ENCODE results near the gene KERA. TPM values are rescaled to one million over a fixed set of nuclear protein-coding genes. Genes with fewer than 3 reads are reported as not detected.

Gene KERA
- total RNA-seq, 4 donors from 2014 or later: not detected

DNA sequence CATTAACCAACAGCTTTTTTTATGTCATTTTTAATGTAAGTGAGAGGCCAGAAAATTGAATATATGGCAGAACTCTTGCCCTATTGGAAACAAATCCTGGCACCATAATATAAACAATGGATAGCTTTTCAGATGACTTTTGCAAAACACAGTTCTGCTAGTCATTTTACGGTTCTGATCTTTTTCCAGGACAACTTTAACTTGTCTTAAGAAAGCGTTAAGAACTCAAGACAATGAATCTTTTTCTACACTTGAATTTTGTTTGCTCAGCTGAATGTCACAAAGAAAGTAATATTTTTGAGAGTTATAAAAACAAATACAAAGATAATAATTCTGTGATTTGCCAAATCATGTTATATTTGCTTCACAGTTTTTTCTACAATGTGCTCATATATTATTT is 13.2 kb downstream of the KERA start:
- H3K36me3 ChIP-seq: no peaks in the 10 kb centered on the region
- intact Hi-C loops (cut with DNase I; ENCODE audit: low total_unique reads): no loop called here
- no peaks in the 10 kb centered on the region for H3K9me3 ChIP-seq
- H3K27ac ChIP-seq: no peak overlapping the region
- no peaks in the 10 kb centered on the region for H3K27me3 ChIP-seq
- no peak overlapping the region for H3K4me3 ChIP-seq
- 70 to 72% methylated on average over 2 of the region's 2 CpGs for WGBS, 2 donors (ENCODE audit: low coverage in 1 of 2)
- in situ Hi-C loops (cut with MboI; ENCODE audit: low pct_ligation_motif_present in 1 of 4, low pct_unique_long_range_greater_than_20kb in 1 of 4, low sequenced_read_pairs in 3 of 4): no loop called here
- H3K4me1 ChIP-seq: no peaks in the 10 kb centered on the region
- DNase-seq: no peak
- TF ChIP-seq, protein P1, sequence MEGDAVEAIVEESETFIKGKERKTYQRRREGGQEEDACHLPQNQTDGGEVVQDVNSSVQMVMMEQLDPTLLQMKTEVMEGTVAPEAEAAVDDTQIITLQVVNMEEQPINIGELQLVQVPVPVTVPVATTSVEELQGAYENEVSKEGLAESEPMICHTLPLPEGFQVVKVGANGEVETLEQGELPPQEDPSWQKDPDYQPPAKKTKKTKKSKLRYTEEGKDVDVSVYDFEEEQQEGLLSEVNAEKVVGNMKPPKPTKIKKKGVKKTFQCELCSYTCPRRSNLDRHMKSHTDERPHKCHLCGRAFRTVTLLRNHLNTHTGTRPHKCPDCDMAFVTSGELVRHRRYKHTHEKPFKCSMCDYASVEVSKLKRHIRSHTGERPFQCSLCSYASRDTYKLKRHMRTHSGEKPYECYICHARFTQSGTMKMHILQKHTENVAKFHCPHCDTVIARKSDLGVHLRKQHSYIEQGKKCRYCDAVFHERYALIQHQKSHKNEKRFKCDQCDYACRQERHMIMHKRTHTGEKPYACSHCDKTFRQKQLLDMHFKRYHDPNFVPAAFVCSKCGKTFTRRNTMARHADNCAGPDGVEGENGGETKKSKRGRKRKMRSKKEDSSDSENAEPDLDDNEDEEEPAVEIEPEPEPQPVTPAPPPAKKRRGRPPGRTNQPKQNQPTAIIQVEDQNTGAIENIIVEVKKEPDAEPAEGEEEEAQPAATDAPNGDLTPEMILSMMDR (IDR thresholded peaks at IDR 0.05): no peak
- TF ChIP-seq POLR2A (IDR thresholded peaks at IDR 0.05) (no peak), EP300 (IDR thresholded peaks at IDR 0.05; ENCODE audit: low read depth) (no peak), POLR2AphosphoS5 (IDR thresholded peaks at IDR 0.05) (no peak)

- Histone ChIP-seq H3K9me3 (no peaks in the 10 kb centered on the region), H3K4me1 (no peaks in the 10 kb centered on the region), H3K4me3 (no peak overlapping the region), H3K27me3 (no peaks in the 10 kb centered on the region), H3K36me3 (no peaks in the 10 kb centered on the region), H3K27ac (no peak overlapping the region)
- no peak for TF ChIP-seq POLR2A (IDR thresholded peaks at IDR 0.05)
- no peak for TF ChIP-seq EP300 (IDR thresholded peaks at IDR 0.05; ENCODE audit: low read depth)
- TF ChIP-seq POLR2AphosphoS5 (IDR thresholded peaks at IDR 0.05): no peak
- TF ChIP-seq, protein P1 (IDR thresholded peaks at IDR 0.05): no peak
- in situ Hi-C loops (cut with MboI; ENCODE audit: low pct_ligation_motif_present in 1 of 4, low pct_unique_long_range_greater_than_20kb in 1 of 4, low sequenced_read_pairs in 3 of 4) (no loop called here), intact Hi-C loops (cut with DNase I; ENCODE audit: low total_unique reads) (no loop called here)
- DNase-seq: no peak
- 25 to 55% methylated on average over 2 to 4 of the region's 4 CpGs for WGBS, 2 donors (ENCODE audit: low coverage in 1 of 2)
Measured at GRCh38 chr12:91043408-91043807, 14.4 kb downstream of the KERA start.

GRCh38 chr12:91040096-91040755 is 17.6 kb downstream of the KERA start:
- Histone ChIP-seq H3K27me3 (no peaks in the 10 kb centered on the region), H3K4me1 (no peaks in the 10 kb centered on the region), H3K4me3 (no peak overlapping the region), H3K27ac (no peak overlapping the region), H3K9me3 (no peaks in the 10 kb centered on the region), H3K36me3 (no peaks in the 10 kb centered on the region)
- WGBS, 2 donors (ENCODE audit: low coverage in 1 of 2): 58 to 67% methylated on average over 1 of the region's 1 CpG
- in situ Hi-C loops (cut with MboI; ENCODE audit: low pct_ligation_motif_present in 1 of 4, low pct_unique_long_range_greater_than_20kb in 1 of 4, low sequenced_read_pairs in 3 of 4): no loop called here
- DNase-seq: no peak
- intact Hi-C loops (cut with DNase I; ENCODE audit: low total_unique reads): no loop called here
- TF ChIP-seq POLR2A (IDR thresholded peaks at IDR 0.05) (no peak), POLR2AphosphoS5 (IDR thresholded peaks at IDR 0.05) (no peak), EP300 (IDR thresholded peaks at IDR 0.05; ENCODE audit: low read depth) (no peak)
- TF ChIP-seq, protein P1 (IDR thresholded peaks at IDR 0.05): no peak

GRCh38 chr12:91037276-91037675 is 20.5 kb downstream of the KERA start:
- DNase-seq: no peak
- H3K36me3 ChIP-seq: no peaks in the 10 kb centered on the region
- no peak overlapping the region for H3K4me3 ChIP-seq
- in situ Hi-C loops (cut with MboI; ENCODE audit: low pct_ligation_motif_present in 1 of 4, low pct_unique_long_range_greater_than_20kb in 1 of 4, low sequenced_read_pairs in 3 of 4) (no loop called here), intact Hi-C loops (cut with DNase I; ENCODE audit: low total_unique reads) (no loop called here)
- TF ChIP-seq POLR2AphosphoS5 (IDR thresholded peaks at IDR 0.05): no peak
- TF ChIP-seq EP300 (IDR thresholded peaks at IDR 0.05; ENCODE audit: low read depth): no peak
- TF ChIP-seq, protein P1 (IDR thresholded peaks at IDR 0.05): no peak
- TF ChIP-seq POLR2A (IDR thresholded peaks at IDR 0.05): no peak
- H3K9me3 ChIP-seq: no peaks in the 10 kb centered on the region
- peak overlapping the region in 1 of 4 donors; percentile 8 for H3K27ac ChIP-seq
- no peaks in the 10 kb centered on the region for H3K27me3 ChIP-seq
- H3K4me1 ChIP-seq: no peaks in the 10 kb centered on the region
